Keratinocyte (primary cell): Measurements from ENCODE around the gene GALNT9. TPM values are rescaled to one million over a fixed set of nuclear protein-coding genes. Genes with fewer than 3 reads are reported as not detected.
A peak's percentile ranks its signal among the peaks of the same experiment; 100 is the strongest.

ENCODE experiments used
- DNase-seq: peaks from one replicate; pipeline ENCODE4 v3.0.0-alpha.2; 2011; ENCODE audit warnings: low read depth, missing footprints, low spot score
- FAIRE-seq: peaks from 2 replicates; lab custom pipeline; 2011; peaks lifted over from hg19 to GRCh38; lab: Jason Lieb, UNC
- H2AFZ ChIP-seq: 2 replicates; pipeline ENCODE4 v1.6.0; 2012; ENCODE audit warnings: low read length, control low read depth, inconsistent platforms; ENCODE audit not compliant: control insufficient read depth
- H3K27ac ChIP-seq: 2 replicates; pipeline ENCODE4 v1.5.1; 2011; ENCODE audit warnings: low read length; ENCODE audit not compliant: control insufficient read depth, insufficient read depth
- H3K27me3 ChIP-seq: 3 replicates; pipeline ENCODE4 v1.6.0; 2011; ENCODE audit warnings: low read length; ENCODE audit not compliant: control insufficient read depth, insufficient read depth; ENCODE audit errors: extremely low read depth
- H3K36me3 ChIP-seq, 2 experiments: 2 replicates in 1 of 2; 3 replicates in 1 of 2; pipeline ENCODE4 v1.5.1; 2011; ENCODE audit warnings: low read length in 2 of 2, mild to moderate bottlenecking in 1 of 2; ENCODE audit not compliant: control insufficient read depth in 2 of 2, insufficient read depth in 2 of 2; ENCODE audit errors: extremely low read depth in 1 of 2
- H3K4me1 ChIP-seq: 3 replicates; pipeline ENCODE4 v1.5.1; 2011; ENCODE audit warnings: low read length; ENCODE audit not compliant: control insufficient read depth, insufficient read depth; ENCODE audit errors: extremely low read depth
- H3K4me2 ChIP-seq: 3 replicates; pipeline ENCODE4 v1.6.0; 2011; ENCODE audit warnings: low read depth, low read length; ENCODE audit not compliant: control insufficient read depth, insufficient read depth; ENCODE audit errors: extremely low read depth
- H3K4me3 ChIP-seq, 3 experiments: fragments of 200-600 bp in 1 of 3; sonication (generic) in 1 of 3; 2 replicates in 2 of 3; 3 replicates in 1 of 3; pipeline ENCODE4 v1.5.1; 2011 to 2016; ENCODE audit warnings: low read length in 3 of 3, mild to moderate bottlenecking in 3 of 3, control low read depth in 2 of 3, inconsistent platforms in 1 of 3, low read depth in 1 of 3, mixed read lengths in 1 of 3, mixed run types in 1 of 3, moderate library complexity in 1 of 3; ENCODE audit not compliant: control insufficient read depth in 2 of 3, insufficient read depth in 2 of 3; ENCODE audit errors: extremely low read depth in 1 of 3
- H3K79me2 ChIP-seq: 2 replicates; pipeline ENCODE4 v1.6.0; 2012; ENCODE audit warnings: low read length; ENCODE audit not compliant: control insufficient read depth, insufficient read depth
- H3K9ac ChIP-seq: 3 replicates; pipeline ENCODE4 v1.6.0; 2011; ENCODE audit warnings: low read length; ENCODE audit not compliant: control insufficient read depth, insufficient read depth; ENCODE audit errors: extremely low read depth
- H3K9me1 ChIP-seq: 3 replicates; pipeline ENCODE4 v1.6.0; 2011; ENCODE audit warnings: low read length; ENCODE audit not compliant: control insufficient read depth, insufficient read depth; ENCODE audit errors: extremely low read depth
- H3K9me3 ChIP-seq: 2 replicates; pipeline ENCODE4 v1.5.1; 2012; ENCODE audit warnings: low read depth, low read length; ENCODE audit not compliant: control insufficient read depth
- H4K20me1 ChIP-seq: 3 replicates; pipeline ENCODE4 v1.6.0; 2011; ENCODE audit warnings: low read length; ENCODE audit not compliant: control insufficient read depth, insufficient read depth; ENCODE audit errors: extremely low read depth
- EZH2 ChIP-seq: IDR thresholded peaks from one replicate; pipeline ENCODE4 v1.6.1; 2012; ENCODE audit warnings: inconsistent platforms, mild to moderate bottlenecking, low read length, moderate library complexity
- dilution Hi-C: fragments of 300-500 bp; cut with MboI; formaldehyde crosslinking; loops from one replicate; pipeline ENCODE4 v1.7.0; 2020; ENCODE audit warnings: low sequenced_read_pairs; ENCODE audit not compliant: extremely low pct_ligation_motif_present
- polyA plus RNA-seq, 5 experiments: library from polyadenylated mRNA; depleted of rRNA in 3 of 5; stranded (reverse) in 3 of 5; stranded (forward) in 1 of 5; unstranded in 1 of 5; fragments of >200 nt; gene quantifications; 1 replicate in 1 of 5; 2 replicates in 3 of 5; 3 replicates in 1 of 5; pipeline versions ENCODE4 v1.2.1 to v1.2.3, GENCODE V29; 2011 to 2012; ENCODE audit warnings: missing spikeins in 2 of 5, low read depth in 1 of 5, low replicate concordance in 1 of 5
- TF ChIP-seq, protein P1 (sequence below), 3 experiments: IDR thresholded peaks in 1 of 3; conservative IDR thresholded peaks in 1 of 3; optimal IDR thresholded peaks in 1 of 3; 2 replicates in 2 of 3; 3 replicates in 1 of 3; pipeline versions ENCODE3 to v1.5.1; 2011; ENCODE audit warnings: low read length in 3 of 3, mild to moderate bottlenecking in 3 of 3, moderate library complexity in 2 of 3, control low read depth in 1 of 3, inconsistent platforms in 1 of 3; ENCODE audit not compliant: insufficient read depth in 2 of 3; ENCODE audit errors: extremely low read depth in 1 of 3

GALNT9 gene
- polyA plus RNA-seq, 1 donor (not counting 4 experiments of a cell fraction or from before 2014, with no cell fraction given) = not detected

GRCh38 chr12:132194556-132194955 lies 134.8 kb downstream of the GALNT9 start:
- H3K27me3 ChIP-seq = no peaks in the 10 kb centered on the region
- no peak overlapping the region for H3K27ac ChIP-seq
- dilution Hi-C loops = no loop called here
- FAIRE-seq (no peak), DNase-seq (no peak)
- H2AFZ ChIP-seq = no peak overlapping the region
- no peaks in the 10 kb centered on the region for H3K36me3 ChIP-seq
- peaks cover 9% of the 10 kb centered on the region for H3K9me3 ChIP-seq
- no peak overlapping the region for H3K4me2 ChIP-seq
- H3K4me1 ChIP-seq = no peaks in the 10 kb centered on the region
- no peaks in the 10 kb centered on the region for H3K79me2 ChIP-seq
- TF ChIP-seq, protein P1, sequence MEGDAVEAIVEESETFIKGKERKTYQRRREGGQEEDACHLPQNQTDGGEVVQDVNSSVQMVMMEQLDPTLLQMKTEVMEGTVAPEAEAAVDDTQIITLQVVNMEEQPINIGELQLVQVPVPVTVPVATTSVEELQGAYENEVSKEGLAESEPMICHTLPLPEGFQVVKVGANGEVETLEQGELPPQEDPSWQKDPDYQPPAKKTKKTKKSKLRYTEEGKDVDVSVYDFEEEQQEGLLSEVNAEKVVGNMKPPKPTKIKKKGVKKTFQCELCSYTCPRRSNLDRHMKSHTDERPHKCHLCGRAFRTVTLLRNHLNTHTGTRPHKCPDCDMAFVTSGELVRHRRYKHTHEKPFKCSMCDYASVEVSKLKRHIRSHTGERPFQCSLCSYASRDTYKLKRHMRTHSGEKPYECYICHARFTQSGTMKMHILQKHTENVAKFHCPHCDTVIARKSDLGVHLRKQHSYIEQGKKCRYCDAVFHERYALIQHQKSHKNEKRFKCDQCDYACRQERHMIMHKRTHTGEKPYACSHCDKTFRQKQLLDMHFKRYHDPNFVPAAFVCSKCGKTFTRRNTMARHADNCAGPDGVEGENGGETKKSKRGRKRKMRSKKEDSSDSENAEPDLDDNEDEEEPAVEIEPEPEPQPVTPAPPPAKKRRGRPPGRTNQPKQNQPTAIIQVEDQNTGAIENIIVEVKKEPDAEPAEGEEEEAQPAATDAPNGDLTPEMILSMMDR (optimal IDR thresholded peaks at IDR 0.05 in 1 of 3, IDR thresholded peaks at IDR 0.05 in 1 of 3, conservative IDR thresholded peaks at IDR 0.05 in 1 of 3; ENCODE audit: extremely low read depth in 1 of 3, insufficient read depth in 2 of 3, low read length in 3 of 3) = no peak
- TF ChIP-seq EZH2 = no peak
- H3K9me1 ChIP-seq = no peaks in the 10 kb centered on the region
- H3K9ac ChIP-seq = no peak overlapping the region
- no peaks in the 10 kb centered on the region for H4K20me1 ChIP-seq
- no peak overlapping the region for H3K4me3 ChIP-seq

DNA sequence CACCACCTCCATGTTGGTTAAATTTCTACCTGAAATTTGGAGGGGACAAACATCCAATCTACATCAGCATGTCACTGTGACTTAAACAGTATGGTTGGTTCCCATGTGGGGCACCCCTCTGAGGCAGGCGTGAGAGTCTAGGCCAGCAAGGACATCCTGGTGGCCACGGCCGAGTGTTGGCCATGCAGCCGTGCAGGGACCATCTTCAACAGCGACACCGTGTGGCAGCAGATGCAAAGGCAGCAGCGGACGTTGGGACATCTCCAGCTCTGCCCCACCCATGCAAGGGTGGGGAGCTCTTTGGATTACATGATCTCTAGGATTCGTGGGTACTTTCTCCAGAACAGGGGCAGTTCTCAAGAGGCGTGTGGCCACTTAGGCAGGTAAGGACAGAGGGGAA lies 135.3 kb downstream of the GALNT9 start:
- no peaks in the 10 kb centered on the region for H3K36me3 ChIP-seq
- peaks cover 9% of the 10 kb centered on the region for H3K9me3 ChIP-seq
- H3K9me1 ChIP-seq = no peaks in the 10 kb centered on the region
- H3K27ac ChIP-seq = no peak overlapping the region
- no peaks in the 10 kb centered on the region for H3K27me3 ChIP-seq
- H3K79me2 ChIP-seq = no peaks in the 10 kb centered on the region
- TF ChIP-seq, protein P1 (optimal IDR thresholded peaks at IDR 0.05 in 1 of 3, IDR thresholded peaks at IDR 0.05 in 1 of 3, conservative IDR thresholded peaks at IDR 0.05 in 1 of 3; ENCODE audit: extremely low read depth in 1 of 3, insufficient read depth in 2 of 3, low read length in 3 of 3) = peak in 2 of 3 experiments; percentile 36 to 60
- no peak for TF ChIP-seq EZH2
- no peak overlapping the region for H3K4me3 ChIP-seq
- FAIRE-seq (no peak), DNase-seq (no peak)
- no peaks in the 10 kb centered on the region for H4K20me1 ChIP-seq
- no peak overlapping the region for H3K4me2 ChIP-seq
- dilution Hi-C loops = no loop called here
- no peak overlapping the region for H2AFZ ChIP-seq
- H3K4me1 ChIP-seq = peaks cover 3% of the 10 kb centered on the region
- no peak overlapping the region for H3K9ac ChIP-seq
